HepG2 (cell line): Measurements from ENCODE around the gene UACA. TPM values are rescaled to one million over a fixed set of nuclear protein-coding genes. Genes with fewer than 3 reads are reported as not detected.

Experiments
- ATAC-seq: fragments of 200-7000 bp; cut with Tn5 transposase; 3 replicates; pipeline ENCODE4 v1.9.1; 2020; ENCODE audit warnings: mild to moderate bottlenecking, moderate library complexity
- BruUV-seq: library from RNA; stranded (reverse); fragments of 400-500 nt; replicated peaks from 2 replicates; lab custom pipeline; 2021; lab: Mats Ljungman, UMichigan
- CTCF ChIA-PET: fragments of 300-600 bp; formaldehyde crosslinking; extraction: SDS; loops from one replicate; lab custom pipeline; 2021; ENCODE audit warnings: low total read pairs, inconsistent platforms, low intra/inter-chr PET ratio; lab: Yijun Ruan, JAX
- POLR2A ChIA-PET: fragments of 350-600 bp; sonication (Branson Sonifier 250); formaldehyde crosslinking; loops from one replicate; lab custom pipeline; 2020; ENCODE audit warnings: antibody characterized with exemption, inconsistent platforms; lab: Yijun Ruan, JAX
- DNase-seq: peaks from one replicate; pipeline ENCODE4 v3.0.0-alpha.2; 2015; ENCODE audit warnings: low spot score
- FAIRE-seq: peaks from 3 replicates; lab custom pipeline; 2011; peaks lifted over from hg19 to GRCh38; lab: Jason Lieb, UNC
- H2AFZ ChIP-seq: one replicate; pipeline ENCODE4 v1.6.1; 2011; ENCODE audit warnings: low read length, inconsistent platforms
- H3K27ac ChIP-seq: fragments of 300-600 bp; 3 replicates; pipeline ENCODE4 v1.8.0; 2011; ENCODE audit warnings: mixed run types, mild to moderate bottlenecking, mixed read lengths, low read length, inconsistent platforms; ENCODE audit not compliant: insufficient read depth; ENCODE audit errors: extremely low read length
- H3K27me3 ChIP-seq, 2 experiments: fragments of 200-600 bp in 1 of 2; 2 replicates in 1 of 2; 3 replicates in 1 of 2; pipeline versions ENCODE4 v1.6.0 to v1.8.0; 2011; ENCODE audit warnings: low read length in 2 of 2, mild to moderate bottlenecking in 2 of 2, moderate library complexity in 2 of 2, inconsistent platforms in 1 of 2; ENCODE audit not compliant: insufficient read depth in 2 of 2, control insufficient read depth in 1 of 2
- H3K36me3 ChIP-seq, 2 experiments: fragments of 200-600 bp in 1 of 2; replicated peaks in 1 of 2; 2 replicates in 1 of 2; 3 replicates in 1 of 2; pipeline versions ENCODE4 v1.5.1 to v1.8.0; 2011; ENCODE audit warnings: low read length in 2 of 2, inconsistent platforms in 1 of 2; ENCODE audit not compliant: insufficient read depth in 2 of 2, control insufficient read depth in 1 of 2
- H3K4me1 ChIP-seq: 2 replicates; pipeline ENCODE4 v1.5.1; 2012; ENCODE audit warnings: low read length, inconsistent platforms; ENCODE audit not compliant: insufficient read depth
- H3K4me2 ChIP-seq: 2 replicates; pipeline ENCODE4 v1.6.0; 2011; ENCODE audit warnings: low read depth, low read length, inconsistent platforms
- H3K4me3 ChIP-seq, 3 experiments: fragments of 200-600 bp in 1 of 3; sonication (generic), shearing (Covaris generic) in 1 of 3; replicated peaks in 1 of 3; 2 replicates each; pipeline ENCODE4 v1.5.1; 2011 to 2016; ENCODE audit warnings: low read length in 3 of 3, inconsistent platforms in 2 of 3, low read depth in 2 of 3, mild to moderate bottlenecking in 2 of 3, control low read depth in 1 of 3, mixed read lengths in 1 of 3; ENCODE audit not compliant: insufficient read depth in 1 of 3
- H3K79me2 ChIP-seq: one replicate; pipeline ENCODE4 v1.6.1; 2011; ENCODE audit warnings: low read length, inconsistent platforms; ENCODE audit not compliant: insufficient read depth
- H3K9ac ChIP-seq: 2 replicates; pipeline ENCODE4 v1.6.0; 2011; ENCODE audit warnings: mild to moderate bottlenecking, low read depth, low read length, inconsistent platforms; ENCODE audit not compliant: insufficient read depth
- H3K9me3 ChIP-seq: 2 replicates; pipeline ENCODE4 v1.5.1; 2012; ENCODE audit warnings: mild to moderate bottlenecking, low read length
- H4K20me1 ChIP-seq: 2 replicates; pipeline ENCODE4 v1.6.0; 2011; ENCODE audit warnings: inconsistent platforms, mild to moderate bottlenecking, low read length, moderate library complexity; ENCODE audit not compliant: insufficient read depth
- ARID3A ChIP-seq: IDR thresholded peaks from 2 replicates; pipeline ENCODE4 v1.6.1; 2012; ENCODE audit warnings: low read depth, low read length, improper control_type of control experiment
- CCDC6 ChIP-seq: sonication (generic); formaldehyde crosslinking; IDR thresholded peaks from 2 replicates; pipeline ENCODE4 v1.8.1; 2022; ENCODE audit warnings: mild to moderate bottlenecking, missing genetic modification reagents, moderate library complexity
- CTCF ChIP-seq: sonication (generic); formaldehyde crosslinking; IDR thresholded peaks from 2 replicates; pipeline ENCODE4 v1.5.0; 2020; ENCODE audit warnings: mild to moderate bottlenecking, missing genetic modification reagents, moderate library complexity
- MAFF ChIP-seq: IDR thresholded peaks from 2 replicates; pipeline ENCODE4 v1.6.1; 2011; ENCODE audit warnings: low read depth, low read length, improper control_type of control experiment
- MAFK ChIP-seq, 2 experiments: IDR thresholded peaks in 1 of 2; conservative IDR thresholded peaks in 1 of 2; 2 replicates each; pipeline ENCODE4 v1.6.1; 2011; ENCODE audit warnings: improper control_type of control experiment in 2 of 2, low read length in 2 of 2
- MTF2 ChIP-seq: sonication (generic); formaldehyde crosslinking; IDR thresholded peaks from 2 replicates; pipeline ENCODE4 v1.5.0; 2020; ENCODE audit warnings: missing genetic modification reagents, borderline replicate concordance
- SMC3 ChIP-seq: IDR thresholded peaks from 2 replicates; pipeline ENCODE4 v1.6.1; 2011; ENCODE audit warnings: low read length, improper control_type of control experiment
- STAG1 ChIP-seq: sonication (generic); formaldehyde crosslinking; IDR thresholded peaks from 2 replicates; pipeline ENCODE4 v1.4.0; 2020; ENCODE audit warnings: missing genetic modification reagents
- TOE1 ChIP-seq: sonication (generic); formaldehyde crosslinking; IDR thresholded peaks from 2 replicates; pipeline ENCODE4 v1.4.0; 2020; ENCODE audit warnings: mild to moderate bottlenecking, missing genetic modification reagents
- ZNF362 ChIP-seq: sonication (generic); formaldehyde crosslinking; IDR thresholded peaks from 2 replicates; pipeline ENCODE4 v1.4.0; 2020; ENCODE audit warnings: missing genetic modification reagents, mild to moderate bottlenecking, borderline replicate concordance
- ZNF451 ChIP-seq: sonication (generic); formaldehyde crosslinking; IDR thresholded peaks from 2 replicates; pipeline ENCODE4 v1.5.0; 2020; ENCODE audit warnings: mild to moderate bottlenecking, missing genetic modification reagents
- ZSCAN5A ChIP-seq: sonication (generic); formaldehyde crosslinking; IDR thresholded peaks from 2 replicates; pipeline ENCODE4 v1.8.0; 2022; ENCODE audit warnings: mild to moderate bottlenecking, missing genetic modification reagents, borderline replicate concordance
- WGBS: methylation state at CpG from one replicate; pipeline ENCODE4 v1.1.6; 2017; ENCODE audit warnings: low lambda C conversion rate; 5-methylcytosine and 5-hydroxymethylcytosine counted together
- in situ Hi-C: cut with HindIII; loops from 2 replicates; pipeline ENCODE4 v1.10.0; 2017; ENCODE audit warnings: low pct_unique_long_range_greater_than_20kb; ENCODE audit not compliant: extremely low pct_ligation_motif_present
- intact Hi-C: fragments of 100-400 bp; cut with micrococcal nuclease; formaldehyde crosslinking; loops from one replicate; pipeline ENCODE4 v1.10.0; 2022; ENCODE audit not compliant: unreplicated experiment
- polyA plus RNA-seq, 8 experiments: library from polyadenylated mRNA; depleted of rRNA in 3 of 8; stranded (reverse) in 7 of 8; unstranded in 1 of 8; fragments of >200 nt; fragmentation: Illumina TruSeq in 4 of 8; extraction: Trizol in 4 of 8; gene quantifications; 2 replicates each; pipeline versions ENCODE4 v1.2.1 to v1.2.3, GENCODE V29; 2011 to 2016; ENCODE audit warnings: low read depth in 4 of 8, missing spikeins in 1 of 8, mixed read lengths in 1 of 8; ENCODE audit not compliant: insufficient read depth in 1 of 8
- total RNA-seq, 5 experiments: library from RNA; depleted of rRNA; stranded (reverse); fragments of >200 nt; fragmentation: Illumina TruSeq; extraction: Trizol; gene quantifications; 2 replicates each; pipeline ENCODE4 v1.2.3, GENCODE V29; 2016; ENCODE audit warnings: low read depth in 1 of 5

The UACA gene
- total and polyA plus RNA-seq, 2 of the 13 experiments (the other 11 are each of a cell fraction or from before 2014, with no cell fraction given), result 17.8 to 39.2 TPM

- Histone ChIP-seq H3K27ac (no peak overlapping the region), H2AFZ (no peak overlapping the region), H4K20me1 (no peaks in the 10 kb centered on the region), H3K9me3 (no peaks in the 10 kb centered on the region), H3K9ac (no peak overlapping the region), H3K4me3 (no peak overlapping the region), H3K4me2 (no peak overlapping the region), H3K27me3 (no peaks in the 10 kb centered on the region), H3K79me2 (no peaks in the 10 kb centered on the region), H3K4me1 (peaks cover 10% of the 10 kb centered on the region), H3K36me3 (no peaks in the 10 kb centered on the region)
- FAIRE-seq (no peak), DNase-seq (peak; percentile 35), ATAC-seq (no peak)
- ChIA-PET CTCF (interaction anchor here (0.8 to 2.5 kb wide), 4 partner anchors 43 to 153 kb away, joined by 3 to 17 read pairs (median 12); no protein-coding TSS in a partner anchor), POLR2A (interaction anchor here (1.3 kb wide), 1 partner anchor 154 kb away, joined by 3 read pairs; no protein-coding TSS in a partner anchor)
- TF ChIP-seq MTF2 (CRISPR knock-in tag) (no peak), ARID3A (0 out of 2 replicates have a peak, but pooled peaks have one; percentile 38), CTCF (peak; percentile 56), TOE1 (CRISPR knock-in tag) (no peak), ZNF451 (CRISPR knock-in tag) (no peak), ZSCAN5A (CRISPR knock-in tag) (no peak), ZNF362 (peak; percentile 35; the same call in 1 of the 2 replicates), MAFF (peak; percentile 61), MAFK (conservative IDR thresholded peaks at IDR 0.05 in 1 of 2, IDR thresholded peaks at IDR 0.05 in 1 of 2; ENCODE audit: low read length in 2 of 2) (peak; percentile 43 to 62; a peak in 3 of 4 replicates), STAG1 (CRISPR knock-in tag) (peak; percentile 47), SMC3 (peak; percentile 48; the same call in 1 of the 2 replicates), CCDC6 (CRISPR knock-in tag) (no peak)
- no TSS peak for BruUV-seq
- intact Hi-C loops, result loop anchor here (1.0 to 10.0 kb wide), 2 partner anchors 43 to 92 kb away; no protein-coding TSS in a partner anchor
- WGBS, result 89% methylated on average over 3 of the region's 3 CpGs
- in situ Hi-C loops, result no loop called here
Measured at GRCh38 chr15:70722266-70723121, 40.9 kb downstream of the UACA start.
